Liver (tissue), 3 donors: Measurements from ENCODE around the gene CDH22.

Experiments used
- FOXA1 ChIP-seq: IDR thresholded peaks from 2 replicates; pipeline ENCODE4 v1.6.1; 2016; ENCODE audit warnings: antibody characterized with exemption
- GABPA ChIP-seq, 2 donors: IDR thresholded peaks in 1 of 2; conservative IDR thresholded peaks in 1 of 2; 2 replicates each; pipeline ENCODE4 v1.6.1; 2016; ENCODE audit warnings: antibody characterized with exemption in 2 of 2, mild to moderate bottlenecking in 1 of 2, moderate library complexity in 1 of 2
- HNF4G ChIP-seq: IDR thresholded peaks from 2 replicates; pipeline ENCODE4 v1.6.1; 2016; ENCODE audit warnings: antibody characterized with exemption
- JUND ChIP-seq, 2 donors: IDR thresholded peaks; 2 replicates each; pipeline ENCODE4 v1.6.1; 2016; ENCODE audit warnings: antibody characterized with exemption in 2 of 2
- SP1 ChIP-seq: IDR thresholded peaks from 2 replicates; pipeline ENCODE4 v1.6.1; 2018; ENCODE audit warnings: antibody characterized with exemption, mild to moderate bottlenecking
- TAF1 ChIP-seq: conservative IDR thresholded peaks from 2 replicates; pipeline ENCODE4 v1.6.1; 2016; ENCODE audit warnings: antibody characterized with exemption, mild to moderate bottlenecking
- YY1 ChIP-seq: IDR thresholded peaks from 2 replicates; pipeline ENCODE4 v1.6.1; 2016; ENCODE audit warnings: antibody characterized with exemption, mild to moderate bottlenecking
- TF ChIP-seq, protein P1 (sequence below): fragments of 150-350 bp; IDR thresholded peaks from 2 replicates; pipeline ENCODE4 v1.5.1; 2017; ENCODE audit warnings: improper control_type of control experiment, low read depth, low read length; ENCODE audit not compliant: missing input control
- TF ChIP-seq, protein P2 (sequence below): IDR thresholded peaks from 2 replicates; pipeline ENCODE4 v1.6.1; 2016; ENCODE audit warnings: antibody characterized with exemption
- TF ChIP-seq, protein P3 (sequence below): IDR thresholded peaks from 2 replicates; pipeline ENCODE4 v1.6.1; 2016; ENCODE audit warnings: antibody characterized with exemption
- donor health status: healthy.
- donor health status: healthy.

DNA sequence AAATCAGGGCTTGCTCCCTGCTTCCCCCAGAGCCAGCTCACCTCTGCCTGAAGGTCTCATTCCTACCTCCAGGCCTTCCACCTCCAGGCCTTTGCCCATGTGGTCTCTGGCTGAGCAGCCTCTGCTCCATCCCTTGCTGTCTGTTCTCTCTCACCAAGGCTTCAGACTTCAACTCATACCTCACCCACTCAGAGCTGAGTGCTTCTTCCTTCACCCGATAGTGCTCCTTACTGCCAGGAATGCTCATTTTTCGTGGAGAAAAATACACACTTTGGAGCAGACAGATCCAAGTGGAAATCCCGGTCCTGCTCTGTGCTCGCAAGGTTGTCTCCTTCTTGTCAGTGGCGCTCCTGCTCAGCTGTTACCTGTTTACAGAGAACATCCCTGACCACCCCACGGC lies 7.0 kb upstream of the CDH22 start:
- TF ChIP-seq HNF4G (no peak), SP1 (no peak), YY1 (no peak), FOXA1 (no peak), GABPA (IDR thresholded peaks at IDR 0.05 in 1 of 2, conservative IDR thresholded peaks at IDR 0.05 in 1 of 2) (no peak), JUND (IDR thresholded peaks at IDR 0.05) (no peak), TAF1 (no peak)
- TF ChIP-seq, protein P1, sequence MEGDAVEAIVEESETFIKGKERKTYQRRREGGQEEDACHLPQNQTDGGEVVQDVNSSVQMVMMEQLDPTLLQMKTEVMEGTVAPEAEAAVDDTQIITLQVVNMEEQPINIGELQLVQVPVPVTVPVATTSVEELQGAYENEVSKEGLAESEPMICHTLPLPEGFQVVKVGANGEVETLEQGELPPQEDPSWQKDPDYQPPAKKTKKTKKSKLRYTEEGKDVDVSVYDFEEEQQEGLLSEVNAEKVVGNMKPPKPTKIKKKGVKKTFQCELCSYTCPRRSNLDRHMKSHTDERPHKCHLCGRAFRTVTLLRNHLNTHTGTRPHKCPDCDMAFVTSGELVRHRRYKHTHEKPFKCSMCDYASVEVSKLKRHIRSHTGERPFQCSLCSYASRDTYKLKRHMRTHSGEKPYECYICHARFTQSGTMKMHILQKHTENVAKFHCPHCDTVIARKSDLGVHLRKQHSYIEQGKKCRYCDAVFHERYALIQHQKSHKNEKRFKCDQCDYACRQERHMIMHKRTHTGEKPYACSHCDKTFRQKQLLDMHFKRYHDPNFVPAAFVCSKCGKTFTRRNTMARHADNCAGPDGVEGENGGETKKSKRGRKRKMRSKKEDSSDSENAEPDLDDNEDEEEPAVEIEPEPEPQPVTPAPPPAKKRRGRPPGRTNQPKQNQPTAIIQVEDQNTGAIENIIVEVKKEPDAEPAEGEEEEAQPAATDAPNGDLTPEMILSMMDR: no peak
- TF ChIP-seq, protein P2, sequence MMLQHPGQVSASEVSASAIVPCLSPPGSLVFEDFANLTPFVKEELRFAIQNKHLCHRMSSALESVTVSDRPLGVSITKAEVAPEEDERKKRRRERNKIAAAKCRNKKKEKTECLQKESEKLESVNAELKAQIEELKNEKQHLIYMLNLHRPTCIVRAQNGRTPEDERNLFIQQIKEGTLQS: no peak
- TF ChIP-seq, protein P3, sequence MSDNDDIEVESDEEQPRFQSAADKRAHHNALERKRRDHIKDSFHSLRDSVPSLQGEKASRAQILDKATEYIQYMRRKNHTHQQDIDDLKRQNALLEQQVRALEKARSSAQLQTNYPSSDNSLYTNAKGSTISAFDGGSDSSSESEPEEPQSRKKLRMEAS: no peak
